Measurements from ENCODE around the gene CCDC102A. TPM values are rescaled to one million over a fixed set of nuclear protein-coding genes. Genes with fewer than 3 reads are reported as not detected.

The CCDC102A gene
- total RNA-seq, 4 donors from 2014 or later: 24.4 to 56.6 (median 35.7) TPM

GRCh38 chr16:57485916-57486857 is 50.2 kb downstream of the CCDC102A start, which contains the start of gene DOK4:
Gene DOK4, minus strand, starts transcription at chr16:57486493. Its CDS starts 6,986 bp downstream, at chr16:57479507.
- 0 to 4% methylated on average over 4 to 14 of the region's 73 CpGs for WGBS, 2 donors (ENCODE audit: low coverage in 1 of 2)
- Histone ChIP-seq H3K36me3 (no peaks in the 10 kb centered on the region), H3K27ac (peak within 1 kb of the TSS in 3 of 4 donors; percentile 72 to 82 (median 73)), H3K4me1 (peaks cover 0 to 33% (median 16%) of the 10 kb centered on the region in 3 donors), H3K27me3 (no peaks in the 10 kb centered on the region), H3K9me3 (no peaks in the 10 kb centered on the region), H3K4me3 (peak within 1 kb of the TSS; percentile 53 to 80)
- peak; percentile 96 for ATAC-seq
- no peak for TF ChIP-seq EP300 (IDR thresholded peaks at IDR 0.05)
- TF ChIP-seq, protein P1, sequence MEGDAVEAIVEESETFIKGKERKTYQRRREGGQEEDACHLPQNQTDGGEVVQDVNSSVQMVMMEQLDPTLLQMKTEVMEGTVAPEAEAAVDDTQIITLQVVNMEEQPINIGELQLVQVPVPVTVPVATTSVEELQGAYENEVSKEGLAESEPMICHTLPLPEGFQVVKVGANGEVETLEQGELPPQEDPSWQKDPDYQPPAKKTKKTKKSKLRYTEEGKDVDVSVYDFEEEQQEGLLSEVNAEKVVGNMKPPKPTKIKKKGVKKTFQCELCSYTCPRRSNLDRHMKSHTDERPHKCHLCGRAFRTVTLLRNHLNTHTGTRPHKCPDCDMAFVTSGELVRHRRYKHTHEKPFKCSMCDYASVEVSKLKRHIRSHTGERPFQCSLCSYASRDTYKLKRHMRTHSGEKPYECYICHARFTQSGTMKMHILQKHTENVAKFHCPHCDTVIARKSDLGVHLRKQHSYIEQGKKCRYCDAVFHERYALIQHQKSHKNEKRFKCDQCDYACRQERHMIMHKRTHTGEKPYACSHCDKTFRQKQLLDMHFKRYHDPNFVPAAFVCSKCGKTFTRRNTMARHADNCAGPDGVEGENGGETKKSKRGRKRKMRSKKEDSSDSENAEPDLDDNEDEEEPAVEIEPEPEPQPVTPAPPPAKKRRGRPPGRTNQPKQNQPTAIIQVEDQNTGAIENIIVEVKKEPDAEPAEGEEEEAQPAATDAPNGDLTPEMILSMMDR (IDR thresholded peaks at IDR 0.05): peak in 1 of 4 experiments; percentile 3

DNA sequence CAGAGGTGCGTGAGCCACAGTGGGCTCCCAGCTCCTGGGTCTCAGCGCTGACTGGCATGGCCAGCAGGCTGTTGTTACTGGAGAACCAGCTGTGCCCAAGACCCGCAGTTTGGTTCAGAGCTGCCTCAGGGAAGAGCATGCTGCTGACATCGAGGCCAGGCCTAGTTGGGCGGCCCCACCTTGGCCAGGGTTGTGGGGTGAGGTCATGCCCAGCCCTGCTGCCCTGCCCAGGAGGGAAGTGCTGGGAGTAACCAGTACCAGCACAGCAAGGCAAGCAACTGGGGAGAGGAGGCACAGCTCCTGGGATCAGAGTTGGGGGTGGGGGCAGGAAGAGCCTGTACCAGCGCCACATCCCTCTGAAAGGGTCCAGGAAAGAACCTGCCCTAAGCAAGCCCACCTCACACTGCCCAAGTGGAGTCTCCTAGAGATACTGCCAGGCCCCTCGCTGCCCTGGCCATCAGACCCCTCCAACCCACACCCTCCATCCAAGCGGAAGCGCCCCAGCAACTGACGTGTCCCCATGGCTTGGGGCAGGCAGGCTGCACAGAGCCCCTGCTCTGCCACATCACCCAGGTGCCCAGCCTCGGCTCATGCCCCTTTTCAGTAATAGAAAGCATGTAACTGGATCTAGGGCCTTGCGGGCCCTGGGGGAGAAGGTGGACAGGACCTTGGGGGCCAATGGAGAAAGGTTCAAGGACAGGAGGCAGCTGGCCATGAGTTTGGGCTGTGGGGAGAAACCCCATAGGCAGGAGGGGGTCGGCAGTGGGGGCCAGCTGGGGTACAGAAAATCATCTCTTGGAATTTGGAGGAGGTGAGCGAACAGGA is 51.1 kb downstream of the CCDC102A start:
- H3K36me3 ChIP-seq: no peaks in the 10 kb centered on the region
- TF ChIP-seq POLR2AphosphoS5 (IDR thresholded peaks at IDR 0.05): no peak
- no peak for TF ChIP-seq POLR2A (IDR thresholded peaks at IDR 0.05)
- TF ChIP-seq, protein P1 (IDR thresholded peaks at IDR 0.05): no peak
- no peak for TF ChIP-seq EP300 (IDR thresholded peaks at IDR 0.05)
- WGBS, 2 donors (ENCODE audit: low coverage in 1 of 2): 50% methylated on average over 4 of the region's 14 CpGs; no CpG with 5 or more reads in 1 of the 2 donors
- no peaks in the 10 kb centered on the region for H3K9me3 ChIP-seq
- ATAC-seq: no peak
- peak overlapping the region in 3 of 4 donors; percentile 72 to 82 (median 73) for H3K27ac ChIP-seq
- peak overlapping the region; percentile 53 to 80 for H3K4me3 ChIP-seq
- H3K27me3 ChIP-seq: no peaks in the 10 kb centered on the region
- H3K4me1 ChIP-seq: peaks cover 0 to 39% (median 17%) of the 10 kb centered on the region in 3 donors

GRCh38 chr16:57484515-57485005 is 51.8 kb downstream of the CCDC102A start:
- Histone ChIP-seq H3K27ac (peak overlapping the region in 3 of 4 donors; percentile 72 to 82 (median 73)), H3K27me3 (no peaks in the 10 kb centered on the region), H3K36me3 (no peaks in the 10 kb centered on the region), H3K9me3 (no peaks in the 10 kb centered on the region), H3K4me3 (no peak overlapping the region), H3K4me1 (peaks cover 0 to 46% (median 22%) of the 10 kb centered on the region in 3 donors)
- no peak for TF ChIP-seq POLR2AphosphoS5 (IDR thresholded peaks at IDR 0.05)
- no peak for TF ChIP-seq POLR2A (IDR thresholded peaks at IDR 0.05)
- TF ChIP-seq, protein P1 (IDR thresholded peaks at IDR 0.05): no peak
- ATAC-seq: no peak
- 88 to 95% methylated on average over 7 of the region's 8 CpGs for WGBS, 2 donors (ENCODE audit: low coverage in 1 of 2)

DNA sequence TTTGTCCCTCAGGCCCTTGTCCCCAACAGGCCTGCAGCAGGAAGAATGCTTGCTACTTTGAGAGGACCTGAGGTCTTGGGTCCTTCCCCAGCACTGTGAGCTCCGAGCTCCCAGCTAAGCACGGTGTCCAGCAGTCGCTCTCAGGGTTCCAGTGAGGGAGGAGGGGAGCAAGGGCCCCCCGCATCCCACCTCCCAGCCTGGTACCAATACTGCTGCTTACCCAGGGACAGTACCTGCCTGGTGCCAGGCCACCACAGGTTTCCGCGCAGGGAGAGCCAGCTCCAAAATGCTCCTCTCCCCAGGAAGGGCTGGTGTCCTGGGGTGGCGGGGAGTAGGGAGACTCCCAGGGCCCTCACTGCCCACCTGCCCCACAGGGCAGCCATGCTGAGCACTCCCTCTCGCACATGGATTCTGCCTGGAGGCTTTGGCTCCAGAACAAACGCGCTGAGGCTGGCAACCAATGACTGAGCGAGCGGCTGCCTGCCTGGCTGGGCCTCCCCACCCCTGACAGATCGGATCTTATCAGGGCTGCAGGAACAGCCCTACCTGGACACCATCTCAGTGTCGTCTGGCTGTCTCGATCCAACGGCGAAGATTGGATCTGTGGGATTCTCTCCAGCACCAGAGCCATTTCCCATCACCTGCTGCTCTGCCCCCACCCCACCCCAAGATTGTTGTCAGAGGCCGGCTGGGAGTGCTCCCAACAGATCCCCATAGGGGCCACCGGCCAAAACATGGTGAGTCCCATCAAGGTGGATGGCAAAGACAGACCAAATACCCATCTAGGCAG is 52.5 kb downstream of the CCDC102A start:
- H3K4me1 ChIP-seq: peaks cover 0 to 53% (median 22%) of the 10 kb centered on the region in 3 donors
- no peak overlapping the region for H3K27ac ChIP-seq
- no peak overlapping the region for H3K4me3 ChIP-seq
- ATAC-seq: no peak
- H3K27me3 ChIP-seq: no peaks in the 10 kb centered on the region
- no peaks in the 10 kb centered on the region for H3K9me3 ChIP-seq
- no peaks in the 10 kb centered on the region for H3K36me3 ChIP-seq
- TF ChIP-seq POLR2A (IDR thresholded peaks at IDR 0.05): no peak
- TF ChIP-seq POLR2AphosphoS5 (IDR thresholded peaks at IDR 0.05): no peak
- no peak for TF ChIP-seq EP300 (IDR thresholded peaks at IDR 0.05)
- TF ChIP-seq, protein P1 (IDR thresholded peaks at IDR 0.05): no peak
- 54% methylated on average over 7 of the region's 19 CpGs; no CpG with 5 or more reads in 1 of the 2 donors for WGBS, 2 donors (ENCODE audit: low coverage in 1 of 2)

All from gastroesophageal sphincter (tissue), 4 donors.